ENCODE data around the gene KCNK6. TPM values are rescaled to one million over a fixed set of nuclear protein-coding genes. Genes with fewer than 3 reads are reported as not detected.
"Not testable (repeated sequence)": the region's sequence is repeated elsewhere in the genome, so short reads cannot be mapped to it uniquely, and the experiment has no call there.

Gene KCNK6
- total RNA-seq, 1 experiment from 2014 or later: 1.9 TPM

GRCh38 chr19:38360839-38361631, 41.4 kb downstream of the KCNK6 start:
- DNase-seq (ENCODE audit: low read depth): no peak

GRCh38 chr19:38361633-38362075, 42.0 kb downstream of the KCNK6 start:
- DNase-seq (ENCODE audit: low read depth): no peak

GRCh38 chr19:38362076-38362945, 42.7 kb downstream of the KCNK6 start:
- DNase-seq (ENCODE audit: low read depth): no peak

- not testable (repeated sequence) for DNase-seq (ENCODE audit: low read depth)
These were observed 43.5 kb downstream of the KCNK6 start for GRCh38 chr19:38362946-38363688.

GRCh38 chr19:38367041-38367440, 47.4 kb downstream of the KCNK6 start:
- DNase-seq (ENCODE audit: low read depth): no peak

- DNase-seq (ENCODE audit: low read depth): no peak
These were observed 49.9 kb downstream of the KCNK6 start for GRCh38 chr19:38369584-38369983.

GRCh38 chr19:38370299-38370698, 50.7 kb downstream of the KCNK6 start:
- DNase-seq (ENCODE audit: low read depth): no peak

- DNase-seq (ENCODE audit: low read depth): no peak
These were observed 51.4 kb downstream of the KCNK6 start for GRCh38 chr19:38371081-38371480.

- no peak for DNase-seq (ENCODE audit: low read depth)
These were observed 54.3 kb downstream of the KCNK6 start for GRCh38 chr19:38373907-38374331.

- peak; percentile 99 for DNase-seq (ENCODE audit: low read depth)
These were observed 54.9 kb downstream of the KCNK6 start, which contains the start of gene PSMD8 for GRCh38 chr19:38374332-38375097. TSS of gene PSMD8 (plus strand) at chr19:38374571. CDS start at chr19:38374602, 31 bp downstream.

- DNase-seq (ENCODE audit: low read depth): no peak
These were observed 55.5 kb downstream of the KCNK6 start for GRCh38 chr19:38375098-38375493.

GRCh38 chr19:38375748-38376147, 56.1 kb downstream of the KCNK6 start:
- DNase-seq (ENCODE audit: low read depth): no peak

- no peak for DNase-seq (ENCODE audit: low read depth)
These were observed 56.9 kb downstream of the KCNK6 start for GRCh38 chr19:38376576-38376975.

- no peak for DNase-seq (ENCODE audit: low read depth)
These were observed 57.4 kb downstream of the KCNK6 start for GRCh38 chr19:38377052-38377451.

- DNase-seq (ENCODE audit: low read depth): no peak
These were observed 59.2 kb downstream of the KCNK6 start for GRCh38 chr19:38378866-38379265.

GRCh38 chr19:38381138-38381537, 61.5 kb downstream of the KCNK6 start:
- DNase-seq (ENCODE audit: low read depth): no peak
